ENCODE measurements around the gene PCBP3.

DNA sequence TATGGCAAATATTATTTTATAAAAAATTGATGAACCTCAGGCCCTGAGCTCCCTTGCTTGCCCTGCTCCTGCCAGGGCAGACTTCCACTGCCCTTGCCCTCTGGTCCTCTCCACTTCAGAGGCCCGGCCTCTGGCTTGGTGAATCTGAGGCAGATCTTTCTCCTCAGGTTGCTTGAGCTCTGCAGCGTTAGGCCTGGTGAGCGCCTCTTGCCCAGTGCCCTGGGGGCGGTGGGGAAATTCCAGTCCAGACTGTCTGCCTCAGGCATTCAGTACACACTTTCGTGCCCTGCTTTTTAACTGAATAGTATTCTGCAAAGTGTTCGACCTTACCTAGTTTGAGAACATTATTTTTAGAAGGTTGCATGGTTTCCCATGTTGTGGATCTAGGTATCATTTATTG is 98.2 kb downstream of the PCBP3 start:
- TF ChIP-seq, protein P1, sequence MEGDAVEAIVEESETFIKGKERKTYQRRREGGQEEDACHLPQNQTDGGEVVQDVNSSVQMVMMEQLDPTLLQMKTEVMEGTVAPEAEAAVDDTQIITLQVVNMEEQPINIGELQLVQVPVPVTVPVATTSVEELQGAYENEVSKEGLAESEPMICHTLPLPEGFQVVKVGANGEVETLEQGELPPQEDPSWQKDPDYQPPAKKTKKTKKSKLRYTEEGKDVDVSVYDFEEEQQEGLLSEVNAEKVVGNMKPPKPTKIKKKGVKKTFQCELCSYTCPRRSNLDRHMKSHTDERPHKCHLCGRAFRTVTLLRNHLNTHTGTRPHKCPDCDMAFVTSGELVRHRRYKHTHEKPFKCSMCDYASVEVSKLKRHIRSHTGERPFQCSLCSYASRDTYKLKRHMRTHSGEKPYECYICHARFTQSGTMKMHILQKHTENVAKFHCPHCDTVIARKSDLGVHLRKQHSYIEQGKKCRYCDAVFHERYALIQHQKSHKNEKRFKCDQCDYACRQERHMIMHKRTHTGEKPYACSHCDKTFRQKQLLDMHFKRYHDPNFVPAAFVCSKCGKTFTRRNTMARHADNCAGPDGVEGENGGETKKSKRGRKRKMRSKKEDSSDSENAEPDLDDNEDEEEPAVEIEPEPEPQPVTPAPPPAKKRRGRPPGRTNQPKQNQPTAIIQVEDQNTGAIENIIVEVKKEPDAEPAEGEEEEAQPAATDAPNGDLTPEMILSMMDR (IDR thresholded peaks at IDR 0.05) = no peak
- TF ChIP-seq POLR2AphosphoS5 (IDR thresholded peaks at IDR 0.05) = no peak
- TF ChIP-seq POLR2A (IDR thresholded peaks at IDR 0.05) = no peak
